GOT3 (cell line): ENCODE results near the gene ATP6V0C.
"Not testable (repeated sequence)": the region's sequence is repeated elsewhere in the genome, so short reads cannot be mapped to it uniquely, and the experiment has no call there.

ENCODE experiments used
- DNase-seq: peaks from one replicate; lab custom pipeline; 2025; ENCODE audit warnings: mixed read lengths; lab: John Stamatoyannopoulos, UW

ATP6V0C gene

DNA sequence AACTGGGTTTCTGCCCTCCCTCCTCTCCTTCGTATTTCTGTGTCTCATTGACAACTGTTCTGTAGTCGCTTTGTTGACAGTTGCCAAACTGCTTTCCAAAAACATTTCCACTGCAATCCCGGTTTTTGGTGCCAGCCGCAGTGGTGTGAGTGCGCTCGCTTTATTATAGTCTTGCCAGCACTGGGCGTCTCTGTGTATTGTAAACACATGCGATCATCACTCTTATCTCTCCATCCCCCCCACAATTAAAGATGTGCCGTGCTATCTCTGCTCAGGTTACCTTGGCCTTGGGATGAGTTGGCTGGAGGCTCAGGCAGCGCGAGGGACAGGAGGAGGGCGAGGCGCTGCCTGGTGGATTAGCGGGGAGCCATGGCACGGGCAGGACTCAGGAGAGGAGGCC, 43.4 kb downstream of the ATP6V0C start:
- not testable (repeated sequence) for DNase-seq

DNA sequence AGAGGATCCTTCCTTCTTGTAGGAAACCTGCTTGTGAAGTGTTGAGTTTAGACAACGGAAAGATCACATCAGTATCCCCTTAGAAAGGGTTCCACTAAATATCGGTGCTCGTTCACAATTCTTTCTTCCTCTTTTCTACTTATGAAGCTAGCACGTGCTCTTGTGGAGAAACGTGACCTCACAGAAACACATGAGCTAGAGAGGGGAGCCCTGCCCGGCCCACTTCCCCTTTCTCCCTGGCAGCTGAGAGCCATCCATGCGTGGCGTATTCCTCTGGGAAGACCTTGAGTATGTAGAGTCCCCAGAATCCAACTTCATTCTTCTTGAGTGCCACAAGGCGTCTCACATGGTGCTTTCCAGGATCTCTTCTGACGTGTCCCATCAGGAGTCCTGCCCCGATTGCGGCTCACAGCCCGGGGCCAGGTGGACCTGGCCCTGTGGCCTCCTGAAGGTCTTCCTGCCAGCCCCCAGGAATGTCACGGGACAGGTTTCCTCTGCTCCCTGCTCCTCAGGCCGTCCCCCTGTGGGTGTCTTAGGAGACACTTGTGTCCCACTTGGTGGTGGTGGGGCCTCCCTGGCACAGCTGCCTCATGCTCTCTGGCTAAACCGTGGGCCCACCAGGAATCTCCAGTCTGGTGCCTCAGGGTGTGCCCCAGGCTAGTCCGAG, 46.5 kb downstream of the ATP6V0C start:
- DNase-seq: not testable (repeated sequence)

DNA sequence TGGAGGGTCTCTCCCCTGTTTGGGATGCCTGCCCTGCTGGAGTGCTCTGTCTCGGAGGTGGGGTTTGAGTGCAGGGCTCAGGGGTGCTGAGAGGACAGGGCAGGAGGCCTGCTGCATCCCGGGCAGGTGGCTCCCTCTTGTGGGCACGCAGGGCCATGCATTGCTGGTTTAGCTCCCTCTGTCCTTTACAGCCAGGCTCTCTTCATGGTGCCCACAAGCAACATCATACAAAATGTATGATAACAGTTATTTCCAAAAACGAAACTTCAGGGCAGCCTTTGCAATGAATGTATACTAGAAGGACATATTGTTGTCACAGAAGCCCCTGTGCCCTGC, 47.0 kb downstream of the ATP6V0C start:
- not testable (repeated sequence) for DNase-seq

DNA sequence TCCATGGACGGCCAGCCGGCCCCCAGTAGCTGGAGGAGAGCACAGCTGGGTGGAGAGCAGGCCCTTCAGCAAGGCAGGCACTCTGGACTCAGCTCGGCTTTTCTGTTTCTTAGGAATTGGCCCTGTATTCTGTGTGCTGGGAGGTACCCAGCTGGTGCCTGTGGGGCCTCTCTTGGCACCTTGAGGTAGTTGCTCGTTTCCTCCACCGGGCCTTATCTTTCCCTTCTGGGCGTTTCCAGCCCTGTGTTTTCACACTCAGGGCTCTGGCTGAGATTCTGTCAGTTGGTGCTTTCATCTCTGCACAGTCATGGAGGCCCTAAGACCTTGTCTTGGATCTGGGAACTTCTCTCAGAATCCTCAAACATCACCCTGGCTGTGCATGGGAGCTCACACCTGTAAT, 53.8 kb downstream of the ATP6V0C start:
- not testable (repeated sequence) for DNase-seq

DNA sequence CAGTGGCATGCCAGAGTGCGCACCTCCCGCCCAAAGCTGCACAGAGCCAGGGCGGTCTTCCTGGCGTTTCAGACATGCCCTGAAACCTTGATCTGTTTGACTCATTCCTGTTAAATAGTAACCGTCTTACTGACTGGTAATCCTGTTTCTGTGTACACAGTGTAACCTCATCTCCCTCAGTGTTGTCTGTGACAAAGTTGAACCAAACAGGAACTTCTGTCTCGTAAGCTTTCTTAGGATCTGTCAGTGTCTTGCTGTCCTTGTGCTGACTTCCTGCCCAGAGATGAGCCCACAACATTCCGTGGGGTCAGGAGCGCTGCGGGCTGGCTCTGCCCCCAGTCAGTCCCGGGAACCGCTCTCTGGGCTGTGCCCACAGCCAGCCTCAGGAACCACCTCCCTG, 54.8 kb downstream of the ATP6V0C start:
- DNase-seq: not testable (repeated sequence)
